Neuronal stem cell (in vitro differentiated cells): ENCODE results near the gene TSHZ2.

Source experiments
- DNase-seq: peaks from one replicate; pipeline ENCODE4 v3.0.0-alpha.2; 2013; ENCODE audit warnings: low spot score
- H2AFZ ChIP-seq: one replicate; pipeline ENCODE4 v1.6.1; 2013; ENCODE audit warnings: mild to moderate bottlenecking, low read length, inconsistent platforms
- H2AK5ac ChIP-seq: 2 replicates; pipeline ENCODE4 v1.6.1; 2013; ENCODE audit warnings: low read depth, mild to moderate bottlenecking, inconsistent platforms, low read length, moderate library complexity, mixed read lengths
- H2BK120ac ChIP-seq: 2 replicates; pipeline ENCODE4 v1.6.1; 2013; ENCODE audit warnings: low read depth, mild to moderate bottlenecking, inconsistent platforms, low read length, moderate library complexity, mixed read lengths
- H2BK12ac ChIP-seq: one replicate; pipeline ENCODE4 v1.6.1; 2013; ENCODE audit warnings: low read length, inconsistent platforms
- H2BK15ac ChIP-seq: 2 replicates; pipeline ENCODE4 v1.6.1; 2013; ENCODE audit warnings: mild to moderate bottlenecking, low read length, inconsistent platforms, mixed read lengths
- H2BK5ac ChIP-seq: one replicate; pipeline ENCODE4 v1.6.1; 2013; ENCODE audit warnings: inconsistent platforms, mild to moderate bottlenecking, low read length, moderate library complexity
- H3K14ac ChIP-seq: one replicate; pipeline ENCODE4 v1.6.1; 2013; ENCODE audit warnings: low read length, inconsistent platforms
- H3K18ac ChIP-seq: 2 replicates; pipeline ENCODE4 v1.6.1; 2013; ENCODE audit warnings: low read length, inconsistent platforms
- H3K23ac ChIP-seq: 2 replicates; pipeline ENCODE4 v1.6.1; 2013; ENCODE audit warnings: low read depth, mild to moderate bottlenecking, mixed read lengths, low read length, inconsistent platforms; ENCODE audit not compliant: poor library complexity
- H3K27ac ChIP-seq: replicated peaks from 3 replicates; pipeline ENCODE4 v1.5.1; 2013; ENCODE audit warnings: low read length, inconsistent platforms
- H3K27me3 ChIP-seq, 3 experiments: 2 replicates each; pipeline ENCODE4 v1.6.1; 2013; ENCODE audit warnings: low read length in 3 of 3, mild to moderate bottlenecking in 2 of 3, inconsistent platforms in 1 of 3, low read depth in 1 of 3, mixed read lengths in 1 of 3, moderate library complexity in 1 of 3; ENCODE audit not compliant: control insufficient read depth in 3 of 3, insufficient read depth in 3 of 3
- H3K36me3 ChIP-seq, 2 donors: replicated peaks in 1 of 2; 2 replicates each; pipeline ENCODE4 v1.6.1; 2013; ENCODE audit warnings: low read length in 2 of 2; ENCODE audit not compliant: control insufficient read depth in 2 of 2, insufficient read depth in 2 of 2
- H3K4ac ChIP-seq: 2 replicates; pipeline ENCODE4 v1.6.1; 2013; ENCODE audit warnings: inconsistent platforms, mild to moderate bottlenecking, low read length, moderate library complexity
- H3K4me1 ChIP-seq, 2 donors: 1 replicate in 1 of 2; 2 replicates in 1 of 2; pipeline ENCODE4 v1.6.1; 2013; ENCODE audit warnings: low read length in 2 of 2, low read depth in 1 of 2; ENCODE audit not compliant: control insufficient read depth in 2 of 2, insufficient read depth in 1 of 2
- H3K4me2 ChIP-seq: one replicate; pipeline ENCODE4 v1.6.1; 2013; ENCODE audit warnings: mild to moderate bottlenecking, low read length, inconsistent platforms; ENCODE audit not compliant: insufficient read depth, poor library complexity, severe bottlenecking
- H3K4me3 ChIP-seq, 2 donors: 2 replicates each; pipeline ENCODE4 v1.5.1; 2013; ENCODE audit warnings: low read length in 2 of 2, mild to moderate bottlenecking in 2 of 2, inconsistent platforms in 1 of 2, moderate library complexity in 1 of 2
- H3K79me1 ChIP-seq: one replicate; pipeline ENCODE4 v1.6.1; 2013; ENCODE audit warnings: low read depth, mild to moderate bottlenecking, inconsistent platforms, low read length, moderate library complexity
- H3K9ac ChIP-seq: one replicate; pipeline ENCODE4 v1.6.1; 2013; ENCODE audit warnings: mild to moderate bottlenecking, low read depth, low read length, inconsistent platforms; ENCODE audit not compliant: poor library complexity
- H3K9me3 ChIP-seq, 2 donors: replicated peaks in 1 of 2; 2 replicates each; pipeline versions ENCODE3 to v1.6.1; 2013; ENCODE audit warnings: low read length in 2 of 2, mild to moderate bottlenecking in 2 of 2, inconsistent platforms in 1 of 2, low read depth in 1 of 2, mixed read lengths in 1 of 2, moderate library complexity in 1 of 2; ENCODE audit not compliant: control insufficient read depth in 2 of 2, insufficient read depth in 1 of 2
- H4K8ac ChIP-seq: one replicate; pipeline ENCODE4 v1.6.1; 2013; ENCODE audit warnings: low read depth, mild to moderate bottlenecking, inconsistent platforms, low read length, moderate library complexity
- H4K91ac ChIP-seq: one replicate; pipeline ENCODE4 v1.6.1; 2013; ENCODE audit warnings: low read length, low read depth, mild to moderate bottlenecking, inconsistent platforms; ENCODE audit not compliant: poor library complexity
- WGBS, 2 donors: extraction: QIAGEN DNeasy Blood & Tissue Kit; methylation state at CpG; one replicate each; pipeline ENCODE4 v1.1.7; 2013; ENCODE audit warnings: missing lambda C conversion rate in 2 of 2, mixed read lengths in 1 of 2; ENCODE audit not compliant: insufficient read length in 2 of 2, insufficient replicate concordance in 1 of 2; ENCODE audit errors: extremely low coverage in 2 of 2; 5-methylcytosine and 5-hydroxymethylcytosine counted together

The TSHZ2 gene

GRCh38 chr20:53064935-53065334, 92.8 kb downstream of the TSHZ2 start:
- no peak overlapping the region for H3K14ac ChIP-seq

GRCh38 chr20:53068241-53068640, 96.1 kb downstream of the TSHZ2 start:
- WGBS, 2 donors = no CpG with 5 or more reads among the region's 3 CpGs

More at GRCh38 chr20:53064935-53065334, 92.8 kb downstream of the TSHZ2 start:
- Histone ChIP-seq H2BK5ac (no peak overlapping the region), H3K18ac (no peak overlapping the region), H2BK12ac (no peak overlapping the region), H3K9ac (no peak overlapping the region), H4K8ac (no peak overlapping the region), H2BK120ac (no peak overlapping the region), H3K9me3 (peaks cover 2 to 3% of the 10 kb centered on the region in 2 donors), H3K36me3 (no peaks in the 10 kb centered on the region), H3K4me2 (no peak overlapping the region), H2AK5ac (no peak overlapping the region), H3K79me1 (no peaks in the 10 kb centered on the region), H3K27ac (no peak overlapping the region), H2AFZ (no peak overlapping the region), H2BK15ac (no peak overlapping the region), H3K4me3 (no peak overlapping the region), H3K4ac (no peak overlapping the region), H3K4me1 (peaks cover 0 to 3% of the 10 kb centered on the region in 2 donors), H3K27me3 (no peaks in the 10 kb centered on the region), H4K91ac (no peak overlapping the region), H3K23ac (no peak overlapping the region)
- no peak for DNase-seq
- no CpG with 5 or more reads among the region's 7 CpGs for WGBS, 2 donors

DNA sequence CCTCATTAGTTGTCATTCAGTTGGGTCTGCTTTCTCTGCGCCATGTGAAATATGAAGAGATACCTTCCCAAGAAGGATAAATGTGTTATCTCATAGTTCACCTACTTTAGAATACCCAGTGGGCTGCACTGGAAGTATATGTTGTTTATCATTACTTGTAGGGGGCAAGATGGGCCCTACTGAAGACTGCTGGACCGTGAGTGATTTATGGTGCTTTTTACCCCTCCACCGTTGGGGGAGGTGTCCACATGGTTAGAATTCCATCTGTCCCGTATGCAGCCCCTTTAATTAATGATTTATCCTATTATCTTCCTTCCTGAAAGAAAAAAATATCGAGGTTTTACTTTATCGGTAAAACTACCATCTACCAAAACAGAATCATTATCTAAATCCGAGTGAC, 97.0 kb downstream of the TSHZ2 start:
- no peak overlapping the region for H2AK5ac ChIP-seq
- no peaks in the 10 kb centered on the region for H3K79me1 ChIP-seq
- peaks cover 2 to 13% of the 10 kb centered on the region in 2 donors for H3K4me1 ChIP-seq
- H3K18ac ChIP-seq = no peak overlapping the region
- DNase-seq = no peak
- H2BK120ac ChIP-seq = no peak overlapping the region
- no peak overlapping the region for H2BK5ac ChIP-seq
- no peaks in the 10 kb centered on the region for H3K27me3 ChIP-seq
- H2AFZ ChIP-seq = no peak overlapping the region
- no CpG with 5 or more reads among the region's 7 CpGs for WGBS, 2 donors
- no peak overlapping the region for H3K14ac ChIP-seq
- no peak overlapping the region for H3K9ac ChIP-seq
- no peak overlapping the region for H3K4me3 ChIP-seq
- no peak overlapping the region for H3K27ac ChIP-seq
- no peak overlapping the region for H3K23ac ChIP-seq
- H4K91ac ChIP-seq = no peak overlapping the region
- no peak overlapping the region for H3K4me2 ChIP-seq
- no peak overlapping the region for H2BK12ac ChIP-seq
- H3K9me3 ChIP-seq = peaks cover 2 to 3% of the 10 kb centered on the region in 2 donors
- no peak overlapping the region for H4K8ac ChIP-seq
- H2BK15ac ChIP-seq = no peak overlapping the region
- H3K36me3 ChIP-seq = no peaks in the 10 kb centered on the region
- H3K4ac ChIP-seq = no peak overlapping the region

More at GRCh38 chr20:53068241-53068640, 96.1 kb downstream of the TSHZ2 start:
- Histone ChIP-seq H3K4me3 (no peak overlapping the region), H2AK5ac (no peak overlapping the region), H3K36me3 (no peaks in the 10 kb centered on the region), H4K8ac (no peak overlapping the region), H2BK120ac (no peak overlapping the region), H3K14ac (no peak overlapping the region), H2BK15ac (no peak overlapping the region), H3K18ac (no peak overlapping the region), H3K9me3 (peaks cover 2 to 3% of the 10 kb centered on the region in 2 donors), H2BK5ac (no peak overlapping the region), H3K4me1 (peaks cover 2 to 13% of the 10 kb centered on the region in 2 donors), H3K27me3 (no peaks in the 10 kb centered on the region), H3K79me1 (no peaks in the 10 kb centered on the region), H2BK12ac (no peak overlapping the region), H3K9ac (no peak overlapping the region), H3K23ac (no peak overlapping the region), H3K4ac (no peak overlapping the region), H3K4me2 (no peak overlapping the region), H2AFZ (no peak overlapping the region), H3K27ac (no peak overlapping the region), H4K91ac (no peak overlapping the region)
- no peak for DNase-seq

DNA sequence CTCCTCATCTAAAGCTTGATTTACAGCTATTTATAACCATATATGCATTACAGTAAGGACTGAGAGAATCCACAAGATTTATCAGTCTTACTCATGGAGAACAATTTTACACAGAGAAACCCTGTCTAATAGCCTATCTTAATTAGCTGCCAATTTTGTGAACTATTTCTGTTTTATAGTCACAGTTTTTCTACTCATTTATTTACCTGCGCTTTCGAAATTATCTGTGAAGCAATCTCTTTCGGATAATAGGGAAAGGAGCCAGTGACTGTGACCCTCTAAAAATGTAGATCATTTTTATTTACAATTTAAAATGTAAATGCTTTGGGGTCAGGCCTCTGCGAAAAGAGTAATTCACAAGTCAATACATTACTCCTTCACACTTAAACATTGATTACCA, 98.1 kb downstream of the TSHZ2 start:
- Histone ChIP-seq H3K14ac (no peak overlapping the region), H3K4me2 (no peak overlapping the region), H2BK15ac (no peak overlapping the region), H3K36me3 (no peaks in the 10 kb centered on the region), H2AFZ (no peak overlapping the region), H3K27ac (no peak overlapping the region), H3K9ac (no peak overlapping the region), H3K27me3 (no peaks in the 10 kb centered on the region), H3K4me3 (no peak overlapping the region), H4K91ac (no peak overlapping the region), H2BK5ac (no peak overlapping the region), H2AK5ac (no peak overlapping the region), H3K4ac (no peak overlapping the region), H3K79me1 (no peaks in the 10 kb centered on the region), H4K8ac (no peak overlapping the region), H3K23ac (no peak overlapping the region), H3K9me3 (peaks cover 2 to 3% of the 10 kb centered on the region in 2 donors), H2BK120ac (no peak overlapping the region), H3K18ac (no peak overlapping the region), H2BK12ac (no peak overlapping the region), H3K4me1 (peaks cover 2 to 13% of the 10 kb centered on the region in 2 donors)
- WGBS, 2 donors = no CpG with 5 or more reads among the region's 4 CpGs
- DNase-seq = no peak
